CD14-positive monocyte (primary cell): ENCODE results near the gene KLHL36. TPM values are rescaled to one million over a fixed set of nuclear protein-coding genes. Genes with fewer than 3 reads are reported as not detected.
A peak's percentile ranks its signal among the peaks of the same experiment; 100 is the strongest.

ENCODE experiments used
- DNase-seq, 3 donors: peaks; one replicate each; pipeline ENCODE4 v3.0.0-alpha.2; 2011 to 2022
- H2AFZ ChIP-seq: 2 replicates; pipeline ENCODE4 v1.6.0; 2012; ENCODE audit warnings: mild to moderate bottlenecking, low read depth, low read length, inconsistent platforms; ENCODE audit not compliant: insufficient read depth, poor library complexity, severe bottlenecking
- H3K27ac ChIP-seq, 2 donors: 1 replicate in 1 of 2; 2 replicates in 1 of 2; pipeline ENCODE4 v1.5.1; 2012 to 2013; ENCODE audit warnings: low read length in 2 of 2, control low read depth in 1 of 2, inconsistent platforms in 1 of 2, low read depth in 1 of 2, mild to moderate bottlenecking in 1 of 2
- H3K27me3 ChIP-seq, 2 donors: one replicate each; pipeline versions ENCODE4 v1.6.0 to v1.6.1; 2011 to 2013; ENCODE audit warnings: low read length in 2 of 2; ENCODE audit not compliant: control insufficient read depth in 2 of 2, insufficient read depth in 2 of 2
- H3K36me3 ChIP-seq, 2 donors: replicated peaks in 1 of 2; 1 replicate in 1 of 2; 2 replicates in 1 of 2; pipeline versions ENCODE4 v1.5.1 to v1.6.1; 2012 to 2013; ENCODE audit warnings: low read length in 2 of 2, control low read depth in 1 of 2, inconsistent platforms in 1 of 2, mild to moderate bottlenecking in 1 of 2; ENCODE audit not compliant: insufficient read depth in 2 of 2, control insufficient read depth in 1 of 2
- H3K4me1 ChIP-seq, 2 donors: 1 replicate in 1 of 2; 2 replicates in 1 of 2; pipeline versions ENCODE4 v1.5.1 to v1.6.1; 2012 to 2013; ENCODE audit warnings: low read length in 2 of 2, control low read depth in 1 of 2, inconsistent platforms in 1 of 2, mild to moderate bottlenecking in 1 of 2, moderate library complexity in 1 of 2; ENCODE audit not compliant: insufficient read depth in 2 of 2, control insufficient read depth in 1 of 2
- H3K4me2 ChIP-seq: replicated peaks from 2 replicates; pipeline ENCODE3; 2012; ENCODE audit warnings: low read length, moderate library complexity, mild to moderate bottlenecking; ENCODE audit not compliant: poor library complexity, severe bottlenecking; ENCODE audit errors: extremely low read depth
- H3K4me3 ChIP-seq, 3 experiments: fragments of 200-600 bp in 1 of 3; sonication (generic) in 1 of 3; replicated peaks in 1 of 3; 1 replicate in 2 of 3; 2 replicates in 1 of 3; pipeline ENCODE4 v1.5.1; 2011 to 2013; ENCODE audit warnings: low read length in 3 of 3, mild to moderate bottlenecking in 3 of 3, control low read depth in 2 of 3, low read depth in 2 of 3, inconsistent platforms in 1 of 3, moderate library complexity in 1 of 3
- H3K79me2 ChIP-seq: 2 replicates; pipeline ENCODE4 v1.6.0; 2012; ENCODE audit warnings: mild to moderate bottlenecking, control low read depth, inconsistent platforms, low read length, moderate library complexity; ENCODE audit not compliant: insufficient read depth
- H3K9ac ChIP-seq: 2 replicates; pipeline ENCODE4 v1.6.0; 2017; ENCODE audit warnings: low read length, mild to moderate bottlenecking; ENCODE audit not compliant: insufficient read depth, poor library complexity, severe bottlenecking
- H3K9me3 ChIP-seq, 2 donors: replicated peaks in 1 of 2; 1 replicate in 1 of 2; 2 replicates in 1 of 2; pipeline versions ENCODE4 v1.5.1 to v1.6.1; 2012 to 2013; ENCODE audit warnings: low read length in 2 of 2, control low read depth in 1 of 2; ENCODE audit not compliant: control insufficient read depth in 1 of 2, insufficient read depth in 1 of 2
- H4K20me1 ChIP-seq: 2 replicates; pipeline ENCODE4 v1.6.0; 2012; ENCODE audit warnings: mild to moderate bottlenecking, low read length, control low read depth, moderate library complexity; ENCODE audit not compliant: insufficient read depth
- H3K27ac Mint-ChIP-seq, 7 donors: one replicate each; pipeline ENCODE4 v1.8.0; 2020; ENCODE audit warnings: mild to moderate bottlenecking in 7 of 7, mixed read lengths in 7 of 7, moderate library complexity in 6 of 7, inconsistent platforms in 2 of 7
- H3K27me3 Mint-ChIP-seq, 3 donors: one replicate each; pipeline ENCODE4 v1.8.0; 2021 to 2022; ENCODE audit warnings: low read depth in 3 of 3, mild to moderate bottlenecking in 3 of 3, mixed read lengths in 3 of 3, moderate library complexity in 3 of 3, inconsistent platforms in 1 of 3
- H3K36me3 Mint-ChIP-seq, 2 donors: one replicate each; pipeline ENCODE4 v1.8.0; 2020; ENCODE audit warnings: mixed read lengths in 2 of 2, inconsistent platforms in 1 of 2, mild to moderate bottlenecking in 1 of 2
- H3K4me1 Mint-ChIP-seq: one replicate; pipeline ENCODE4 v1.8.0; 2020; ENCODE audit warnings: mild to moderate bottlenecking, mixed read lengths
- H3K4me3 Mint-ChIP-seq, 2 donors: one replicate each; pipeline ENCODE4 v1.8.0; 2020; ENCODE audit warnings: mild to moderate bottlenecking in 2 of 2, mixed read lengths in 2 of 2, moderate library complexity in 1 of 2
- H3K9me3 Mint-ChIP-seq, 7 donors: one replicate each; pipeline ENCODE4 v1.8.0; 2020 to 2022; ENCODE audit warnings: mixed read lengths in 7 of 7, mild to moderate bottlenecking in 6 of 7, moderate library complexity in 6 of 7, inconsistent platforms in 2 of 7
- WGBS: methylation state at CpG from one replicate; pipeline ENCODE4 v1.1.5; 2013; ENCODE audit warnings: missing lambda C conversion rate; ENCODE audit not compliant: insufficient coverage; 5-methylcytosine and 5-hydroxymethylcytosine counted together
- intact Hi-C, 2 donors: fragments of 100-400 bp; cut with micrococcal nuclease; formaldehyde crosslinking; loops; one replicate each; pipeline versions ENCODE4 v1.15.0 to v1.15.1; 2023
- polyA plus RNA-seq, 3 donors: library from polyadenylated mRNA; depleted of rRNA in 1 of 3; unstranded in 2 of 3; stranded (reverse) in 1 of 3; fragments of 300-500 nt in 2 of 3; fragments of >200 nt in 1 of 3; fragmentation: Illumina TruSeq in 2 of 3; gene quantifications; 1 replicate in 2 of 3; 2 replicates in 1 of 3; pipeline ENCODE4 v1.2.3, GENCODE V29; 2012 to 2021
- TF ChIP-seq, protein P1 (sequence below): fragments of 200-600 bp; IDR thresholded peaks from one replicate; pipeline ENCODE4 v1.8.0; 2022; ENCODE audit warnings: antibody characterized with exemption, mild to moderate bottlenecking

KLHL36 gene
- polyA plus RNA-seq, 3 donors: 12.1 to 50.8 (median 14.2) TPM

DNA sequence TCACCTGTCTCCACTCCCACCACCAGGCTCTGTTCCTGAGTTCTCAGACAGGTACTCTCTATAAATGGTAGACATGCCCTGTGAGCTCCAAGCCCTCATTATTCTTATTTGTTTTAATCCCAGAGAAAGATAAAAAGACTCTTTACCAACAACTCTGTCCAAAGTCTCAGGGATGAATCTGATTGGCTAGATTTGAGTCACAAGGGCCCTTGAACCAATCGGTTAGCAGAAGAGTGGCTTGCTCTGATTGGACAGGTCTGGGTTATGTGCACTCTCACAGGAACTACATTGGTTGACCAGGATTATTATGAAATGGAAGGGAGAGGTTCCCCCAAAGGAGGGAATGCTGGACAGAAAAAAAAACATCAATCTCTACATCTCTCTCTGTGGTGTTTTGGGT is 37.9 kb upstream of the KLHL36 start:
- peaks cover 98 to 100% of the 10 kb centered on the region in 2 donors for H3K4me1 ChIP-seq
- H3K9me3 ChIP-seq: peaks cover 15 to 22% of the 10 kb centered on the region in 2 donors
- H2AFZ ChIP-seq: no peak overlapping the region
- peaks cover 77 to 88% of the 10 kb centered on the region in 2 donors for H3K36me3 ChIP-seq
- peak overlapping the region; percentile 92 to 100 (median 98) for H3K27ac Mint-ChIP-seq
- no peak overlapping the region for H3K9ac ChIP-seq
- peaks cover 97% of the 10 kb centered on the region for H3K4me1 Mint-ChIP-seq
- no peaks in the 10 kb centered on the region for H3K27me3 ChIP-seq
- peak overlapping the region; percentile 99 for H3K27ac ChIP-seq
- intact Hi-C loops: no loop called here
- peaks cover 98% of the 10 kb centered on the region for H3K79me2 ChIP-seq
- peaks cover 93 to 99% of the 10 kb centered on the region in 2 donors for H3K36me3 Mint-ChIP-seq
- no peak for DNase-seq
- H4K20me1 ChIP-seq: peaks cover 94% of the 10 kb centered on the region
- H3K4me2 ChIP-seq: no peak overlapping the region
- no CpG with 5 or more reads among the region's 1 CpG for WGBS
- peaks cover 0 to 2% (median 0%) of the 10 kb centered on the region in 3 donors for H3K27me3 Mint-ChIP-seq
- H3K4me3 Mint-ChIP-seq: peak overlapping the region in 1 of 2 donors; percentile 16
- peak overlapping the region in 1 of 3 experiments; percentile 38 for H3K4me3 ChIP-seq
- H3K9me3 Mint-ChIP-seq: peaks cover 22 to 36% (median 27%) of the 10 kb centered on the region in 7 donors
- TF ChIP-seq, protein P1, sequence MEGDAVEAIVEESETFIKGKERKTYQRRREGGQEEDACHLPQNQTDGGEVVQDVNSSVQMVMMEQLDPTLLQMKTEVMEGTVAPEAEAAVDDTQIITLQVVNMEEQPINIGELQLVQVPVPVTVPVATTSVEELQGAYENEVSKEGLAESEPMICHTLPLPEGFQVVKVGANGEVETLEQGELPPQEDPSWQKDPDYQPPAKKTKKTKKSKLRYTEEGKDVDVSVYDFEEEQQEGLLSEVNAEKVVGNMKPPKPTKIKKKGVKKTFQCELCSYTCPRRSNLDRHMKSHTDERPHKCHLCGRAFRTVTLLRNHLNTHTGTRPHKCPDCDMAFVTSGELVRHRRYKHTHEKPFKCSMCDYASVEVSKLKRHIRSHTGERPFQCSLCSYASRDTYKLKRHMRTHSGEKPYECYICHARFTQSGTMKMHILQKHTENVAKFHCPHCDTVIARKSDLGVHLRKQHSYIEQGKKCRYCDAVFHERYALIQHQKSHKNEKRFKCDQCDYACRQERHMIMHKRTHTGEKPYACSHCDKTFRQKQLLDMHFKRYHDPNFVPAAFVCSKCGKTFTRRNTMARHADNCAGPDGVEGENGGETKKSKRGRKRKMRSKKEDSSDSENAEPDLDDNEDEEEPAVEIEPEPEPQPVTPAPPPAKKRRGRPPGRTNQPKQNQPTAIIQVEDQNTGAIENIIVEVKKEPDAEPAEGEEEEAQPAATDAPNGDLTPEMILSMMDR: no peak

DNA sequence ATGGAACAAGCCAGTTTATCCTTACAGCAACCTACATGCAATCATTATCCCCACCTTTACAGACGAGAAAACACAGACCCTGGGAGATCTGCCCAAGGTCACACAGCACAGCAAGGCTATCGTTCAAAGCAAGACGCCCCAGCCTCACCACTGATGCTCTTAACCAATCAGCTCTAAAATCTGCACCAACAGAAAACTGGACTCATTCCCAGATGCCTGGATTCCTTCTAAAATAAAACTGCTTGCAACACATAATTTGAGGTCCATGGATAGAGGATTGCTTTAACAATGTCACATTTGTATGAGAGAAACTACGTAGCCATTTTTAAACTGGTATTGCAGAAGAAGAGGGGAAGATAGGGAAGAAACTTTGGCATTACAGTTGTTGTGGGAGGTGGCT is 37.3 kb upstream of the KLHL36 start:
- Mint-ChIP-seq H3K36me3 (peaks cover 93 to 99% of the 10 kb centered on the region in 2 donors), H3K4me1 (peaks cover 99% of the 10 kb centered on the region), H3K27me3 (peaks cover 0 to 2% (median 0%) of the 10 kb centered on the region in 3 donors), H3K9me3 (peaks cover 20 to 35% (median 26%) of the 10 kb centered on the region in 7 donors), H3K27ac (peak overlapping the region; percentile 70 to 100 (median 98)), H3K4me3 (no peak overlapping the region)
- Histone ChIP-seq H3K4me1 (peaks cover 97 to 98% of the 10 kb centered on the region in 2 donors), H3K4me2 (peak overlapping the region; percentile 24), H3K79me2 (peaks cover 98% of the 10 kb centered on the region), H3K9ac (no peak overlapping the region), H4K20me1 (peaks cover 94% of the 10 kb centered on the region), H3K27me3 (no peaks in the 10 kb centered on the region), H3K36me3 (peaks cover 76 to 88% of the 10 kb centered on the region in 2 donors), H3K9me3 (peaks cover 15 to 19% of the 10 kb centered on the region in 2 donors), H2AFZ (no peak overlapping the region), H3K27ac (peak overlapping the region in 1 of 2 donors; percentile 99), H3K4me3 (peak overlapping the region in 1 of 3 experiments; percentile 38)
- WGBS: no CpG with 5 or more reads among the region's 4 CpGs
- TF ChIP-seq, protein P1: no peak
- DNase-seq: no peak
- intact Hi-C loops: no loop called here
